Pancreas (tissue), 10 donors: ENCODE results near the gene GADL1. TPM values are rescaled to one million over a fixed set of nuclear protein-coding genes. Genes with fewer than 3 reads are reported as not detected.

ENCODE experiments used
- ATAC-seq, 4 donors: fragments of 200-7000 bp; cut with Tn5 transposase; one replicate each; pipeline versions ENCODE4 v1.8.0 to v1.9.1; 2020; ENCODE audit warnings: mild to moderate bottlenecking in 4 of 4, moderate library complexity in 4 of 4
- DNase-seq, 6 donors: peaks; one replicate each; pipeline ENCODE4 v3.0.0-alpha.2; 2020
- FAIRE-seq: peaks from 2 replicates; lab custom pipeline; 2012; peaks lifted over from hg19 to GRCh38; lab: Jason Lieb, UNC
- H3K27ac ChIP-seq, 4 donors: fragments of 200-600 bp; sonication (generic); 1 replicate in 3 of 4; 2 replicates in 1 of 4; pipeline versions ENCODE4 v1.5.0 to v1.8.0; 2020
- H3K27me3 ChIP-seq, 4 donors: fragments of 200-600 bp; one replicate each; pipeline ENCODE4 v1.8.0; 2021
- H3K36me3 ChIP-seq, 3 donors: fragments of 200-600 bp; sonication (generic) in 1 of 3; one replicate each; pipeline versions ENCODE4 v1.5.0 to v1.8.0; 2020 to 2021
- H3K4me1 ChIP-seq, 3 donors: fragments of 200-600 bp; one replicate each; pipeline ENCODE4 v1.8.0; 2021
- H3K4me3 ChIP-seq, 4 donors: fragments of 200-600 bp; sonication (generic) in 2 of 4; one replicate each; pipeline versions ENCODE4 v1.5.0 to v1.8.0; 2020 to 2021
- H3K9me3 ChIP-seq, 4 donors: fragments of 200-600 bp; one replicate each; pipeline ENCODE4 v1.8.0; 2021
- CTCF ChIP-seq, 4 donors: fragments of 200-600 bp; sonication (generic) in 3 of 4; IDR thresholded peaks; one replicate each; pipeline versions ENCODE4 v1.5.0 to v1.8.0; 2021; ENCODE audit warnings: antibody characterized with exemption in 4 of 4
- WGBS, 2 donors: extraction: QIAGEN DNeasy Blood & Tissue Kit; methylation state at CpG; one replicate each; pipeline ENCODE4 v1.1.7; 2013; 5-methylcytosine and 5-hydroxymethylcytosine counted together
- intact Hi-C, 3 donors: fragments of 100-400 bp; cut with DNase I; formaldehyde crosslinking; loops; one replicate each; pipeline versions ENCODE4 v1.11.1 to v1.14.2; 2022
- polyA plus RNA-seq, 2 donors: library from polyadenylated mRNA; stranded (reverse); fragments of 200-250 nt; gene quantifications; one replicate each; pipeline ENCODE4 v1.2.3, GENCODE V29; 2013
- total RNA-seq, 6 donors: library from RNA; stranded (reverse); fragmentation: NEBNext Ultra II Directional in 4 of 6; extraction: Animal tissue kit (Norgen Biotek cat#: 25700) in 4 of 6; gene quantifications; one replicate each; pipeline versions ENCODE4 v1.2.1 to v1.2.4, GENCODE V29; 2021 to 2023
- donor health status: healthy with polysubstance abuse.
- donor health status: DM: no; HTN: no; CAD: no; lungs with moderate emphysema.
- donor health status: DM: no; HTN: no; CAD: no.
- donor health status: control.
- donor health status: control.
- donor health status: Bipolar disorder and iron deficiency.
- donor health status: DM: yes; HTN: yes; CAD: no.
- donor health status: DM: no; HTN: no; CAD: no.
- donor health status: DM: no; HTN: no; CAD: no.
- donor health status: DM: yes; HTN: yes; CAD: no.

The GADL1 gene
- total and polyA plus RNA-seq, 8 donors = 0.07 TPM; not detected in 7

DNA sequence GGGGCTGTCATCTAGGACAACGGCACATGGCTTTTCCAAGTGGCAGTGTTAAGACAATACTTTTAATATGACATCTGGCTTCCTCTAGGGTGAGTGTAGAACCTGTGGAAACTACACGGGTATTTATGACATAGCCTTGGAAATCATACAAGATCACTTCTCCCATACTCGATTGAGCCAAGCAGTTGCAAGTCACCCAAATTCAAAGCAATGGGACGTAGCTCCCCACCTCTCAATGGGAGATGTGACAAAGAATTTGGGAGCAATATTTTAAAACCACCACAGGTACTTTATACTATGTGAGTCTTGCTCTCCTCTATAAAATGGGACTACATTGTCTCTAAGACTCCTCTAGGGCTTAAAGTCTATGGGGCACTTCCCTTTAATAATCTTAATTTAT lies 194.5 kb downstream of the GADL1 start:
- Histone ChIP-seq H3K27ac (no peak overlapping the region), H3K36me3 (no peaks in the 10 kb centered on the region), H3K27me3 (no peaks in the 10 kb centered on the region), H3K9me3 (no peaks in the 10 kb centered on the region), H3K4me3 (no peak overlapping the region), H3K4me1 (peaks cover 8 to 10% (median 10%) of the 10 kb centered on the region in 3 donors)
- intact Hi-C loops = loop anchor here in 1 of 3 donors (10.0 kb wide), 1 partner anchor 505 kb away; no protein-coding TSS in a partner anchor
- WGBS, 2 donors = 89 to 91% methylated on average over 4 of the region's 4 CpGs
- no peak for DNase-seq
- FAIRE-seq = no peak
- no peak for TF ChIP-seq CTCF (IDR thresholded peaks at IDR 0.05)
- no peak for ATAC-seq

- H3K4me1 ChIP-seq = peaks cover 8 to 10% (median 10%) of the 10 kb centered on the region in 3 donors
- intact Hi-C loops = loop anchor here in 1 of 3 donors (10.0 kb wide), 1 partner anchor 504 kb away; no protein-coding TSS in a partner anchor
- FAIRE-seq = no peak
Observed at GRCh38 chr3:30698549-30698948, 195.9 kb downstream of the GADL1 start.

GRCh38 chr3:30696896-30697295 lies 197.6 kb downstream of the GADL1 start:
- 24 to 31% methylated on average over 2 of the region's 2 CpGs for WGBS, 2 donors
- Histone ChIP-seq H3K4me1 (peaks cover 8 to 10% (median 10%) of the 10 kb centered on the region in 3 donors), H3K4me3 (no peak overlapping the region), H3K36me3 (no peaks in the 10 kb centered on the region), H3K27ac (no peak overlapping the region), H3K9me3 (no peaks in the 10 kb centered on the region), H3K27me3 (no peaks in the 10 kb centered on the region)
- DNase-seq = no peak
- no peak for FAIRE-seq
- intact Hi-C loops = loop anchor here in 1 of 3 donors (10.0 kb wide), 1 partner anchor 502 kb away; no protein-coding TSS in a partner anchor
- peak in 3 of 4 donors; percentile 25 to 40 (median 37) for ATAC-seq
- no peak for TF ChIP-seq CTCF (IDR thresholded peaks at IDR 0.05)

More at GRCh38 chr3:30698549-30698948, 195.9 kb downstream of the GADL1 start:
- Histone ChIP-seq H3K27me3 (no peaks in the 10 kb centered on the region), H3K9me3 (no peaks in the 10 kb centered on the region), H3K27ac (no peak overlapping the region), H3K36me3 (no peaks in the 10 kb centered on the region), H3K4me3 (no peak overlapping the region)
- no peak for TF ChIP-seq CTCF (IDR thresholded peaks at IDR 0.05)
- 25 to 75% methylated on average over 2 of the region's 2 CpGs for WGBS, 2 donors
- DNase-seq (no peak), ATAC-seq (no peak)

DNA sequence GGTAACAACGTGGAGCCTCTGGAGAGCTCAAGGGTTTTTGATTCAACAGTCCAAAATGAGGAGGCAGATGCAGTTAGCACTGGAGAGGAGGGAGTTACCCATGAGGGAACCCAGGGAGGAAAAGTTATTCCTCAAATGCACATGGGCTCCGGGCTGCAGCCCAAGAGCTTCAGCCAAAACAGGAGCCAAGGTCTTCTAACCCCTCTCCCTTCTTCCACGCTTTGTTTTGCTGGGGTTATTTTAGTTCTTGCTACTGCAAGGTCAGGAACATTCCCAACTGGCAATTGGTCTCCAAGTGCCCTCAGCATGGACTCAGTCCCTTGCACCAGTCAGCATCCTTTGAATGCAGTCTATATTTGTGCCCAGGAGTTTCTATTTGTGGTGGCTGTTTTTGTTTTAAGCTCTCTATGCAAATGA lies 198.1 kb downstream of the GADL1 start:
- DNase-seq (peak in 1 of 6 donors; percentile 12), ATAC-seq (peak in 3 of 4 donors; percentile 39 to 57 (median 53)), FAIRE-seq (no peak)
- Histone ChIP-seq H3K4me1 (peaks cover 8 to 10% (median 10%) of the 10 kb centered on the region in 3 donors), H3K36me3 (peaks cover 0 to 2% (median 0%) of the 10 kb centered on the region in 3 donors), H3K9me3 (no peaks in the 10 kb centered on the region), H3K27ac (no peak overlapping the region), H3K4me3 (no peak overlapping the region), H3K27me3 (no peaks in the 10 kb centered on the region)
- intact Hi-C loops = loop anchor here in 1 of 3 donors (10.0 kb wide), 1 partner anchor 502 kb away; no protein-coding TSS in a partner anchor
- TF ChIP-seq CTCF (IDR thresholded peaks at IDR 0.05) = no peak
- 19 to 23% methylated on average over 3 of the region's 3 CpGs for WGBS, 2 donors
